Uterus (tissue), 2 donors: Measurements from ENCODE around the gene CILP2.

ENCODE experiments used
- POLR2A ChIP-seq, 2 donors: fragments of 450-650 bp; IDR thresholded peaks; one replicate each; pipeline ENCODE4 v1.6.1; 2016; ENCODE audit warnings: antibody characterized with exemption in 2 of 2, mild to moderate bottlenecking in 1 of 2, moderate library complexity in 1 of 2
- TF ChIP-seq, protein P1 (sequence below), 4 experiments: fragments of 200-600 bp in 2 of 4; fragments of 450-650 bp in 2 of 4; sonication (generic) in 2 of 4; IDR thresholded peaks; one replicate each; pipeline ENCODE4 v1.5.1; 2016 to 2019; ENCODE audit warnings: antibody characterized with exemption in 4 of 4, mild to moderate bottlenecking in 2 of 4, moderate library complexity in 1 of 4

DNA sequence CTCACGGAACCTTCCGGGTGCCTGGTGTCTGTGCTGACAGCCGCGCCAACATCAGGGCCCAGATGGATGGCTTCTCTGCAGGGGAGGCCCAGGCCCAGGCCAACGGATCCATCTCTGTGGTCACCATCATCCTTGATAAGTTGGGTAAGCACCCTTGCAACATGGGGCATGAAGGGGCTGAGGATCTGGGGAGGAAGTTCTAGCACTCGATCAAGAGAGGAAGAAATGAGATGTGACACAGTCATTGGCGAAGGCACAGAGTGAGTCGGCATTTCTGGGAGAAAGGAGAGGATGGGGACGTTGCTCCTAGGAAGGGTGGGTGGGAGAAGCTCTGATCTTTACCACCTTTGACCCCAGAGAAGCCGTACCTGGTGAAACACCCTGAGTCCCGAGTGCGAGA, 4.4 kb downstream of the CILP2 start:
- TF ChIP-seq, protein P1, sequence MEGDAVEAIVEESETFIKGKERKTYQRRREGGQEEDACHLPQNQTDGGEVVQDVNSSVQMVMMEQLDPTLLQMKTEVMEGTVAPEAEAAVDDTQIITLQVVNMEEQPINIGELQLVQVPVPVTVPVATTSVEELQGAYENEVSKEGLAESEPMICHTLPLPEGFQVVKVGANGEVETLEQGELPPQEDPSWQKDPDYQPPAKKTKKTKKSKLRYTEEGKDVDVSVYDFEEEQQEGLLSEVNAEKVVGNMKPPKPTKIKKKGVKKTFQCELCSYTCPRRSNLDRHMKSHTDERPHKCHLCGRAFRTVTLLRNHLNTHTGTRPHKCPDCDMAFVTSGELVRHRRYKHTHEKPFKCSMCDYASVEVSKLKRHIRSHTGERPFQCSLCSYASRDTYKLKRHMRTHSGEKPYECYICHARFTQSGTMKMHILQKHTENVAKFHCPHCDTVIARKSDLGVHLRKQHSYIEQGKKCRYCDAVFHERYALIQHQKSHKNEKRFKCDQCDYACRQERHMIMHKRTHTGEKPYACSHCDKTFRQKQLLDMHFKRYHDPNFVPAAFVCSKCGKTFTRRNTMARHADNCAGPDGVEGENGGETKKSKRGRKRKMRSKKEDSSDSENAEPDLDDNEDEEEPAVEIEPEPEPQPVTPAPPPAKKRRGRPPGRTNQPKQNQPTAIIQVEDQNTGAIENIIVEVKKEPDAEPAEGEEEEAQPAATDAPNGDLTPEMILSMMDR (IDR thresholded peaks at IDR 0.05) = no peak
- no peak for TF ChIP-seq POLR2A (IDR thresholded peaks at IDR 0.05)
